Esophagus muscularis mucosa (tissue), 4 donors: ENCODE results near the gene SELENOF.

Experiments
- CTCF ChIP-seq, 3 experiments: fragments of 200-600 bp in 2 of 3; fragments of 450-650 bp in 1 of 3; sonication (generic) in 2 of 3; IDR thresholded peaks; one replicate each; pipeline ENCODE4 v1.5.1; 2017 to 2019; ENCODE audit warnings: antibody characterized with exemption in 3 of 3, mild to moderate bottlenecking in 2 of 3, moderate library complexity in 1 of 3
- EP300 ChIP-seq: sonication (generic); formaldehyde crosslinking; IDR thresholded peaks from one replicate; pipeline ENCODE4 v1.6.1; 2017; ENCODE audit warnings: antibody characterized with exemption
- POLR2A ChIP-seq: fragments of 450-650 bp; IDR thresholded peaks from one replicate; pipeline ENCODE4 v1.6.1; 2017; ENCODE audit warnings: antibody characterized with exemption, moderate library complexity, mild to moderate bottlenecking, low read depth
- POLR2AphosphoS5 ChIP-seq, 2 donors: sonication (generic); formaldehyde crosslinking; IDR thresholded peaks; one replicate each; pipeline ENCODE4 v1.6.1; 2017; ENCODE audit warnings: antibody characterized with exemption in 2 of 2

- TF ChIP-seq POLR2AphosphoS5 (IDR thresholded peaks at IDR 0.05) (no peak), CTCF (IDR thresholded peaks at IDR 0.05) (no peak), EP300 (no peak), POLR2A (no peak)
Measured at GRCh38 chr1:86823386-86823785, 90.5 kb downstream of the SELENOF start.
